ENCODE results near the gene PRKG1.

The PRKG1 gene

GRCh38 chr10:51137756-51138529, 63.7 kb downstream of the PRKG1 start:
- H3K9me3 ChIP-seq (ENCODE audit: insufficient read depth, low read depth, low read length): no peaks in the 10 kb centered on the region

GRCh38 chr10:51139176-51139575, 64.9 kb downstream of the PRKG1 start:
- TF ChIP-seq EZH2phosphoT487 (IDR thresholded peaks at IDR 0.05; ENCODE audit: borderline replicate concordance) (no peak), CTCF (conservative IDR thresholded peaks at IDR 0.05; ENCODE audit: low read length) (no peak)
- H3K27me3 ChIP-seq (ENCODE audit: insufficient read depth, low read length, poor library complexity, severe bottlenecking): no peaks in the 10 kb centered on the region
- H3F3A ChIP-seq (ENCODE audit: low read depth): no peaks in the 10 kb centered on the region
- no peak overlapping the region for H2AFZ ChIP-seq (ENCODE audit: low read length)
- H3K4me1 ChIP-seq (ENCODE audit: insufficient read depth, low read length, poor library complexity, severe bottlenecking): no peaks in the 10 kb centered on the region
- no peak overlapping the region for H3K4me3 ChIP-seq (ENCODE audit: low read length, poor library complexity, severe bottlenecking)
- H3K9ac ChIP-seq (ENCODE audit: low read depth, low read length, poor library complexity, severe bottlenecking): no peak overlapping the region
- no peaks in the 10 kb centered on the region for H4K20me1 ChIP-seq (ENCODE audit: insufficient read depth, low read length, poor library complexity, severe bottlenecking)
- no peaks in the 10 kb centered on the region for H3K79me2 ChIP-seq (ENCODE audit: insufficient read depth, low read length)
- no peak overlapping the region for H3K4me2 ChIP-seq (ENCODE audit: low read depth, low read length, poor library complexity, severe bottlenecking)
- H3K36me3 ChIP-seq (ENCODE audit: insufficient read depth, low read length): no peaks in the 10 kb centered on the region
- no peaks in the 10 kb centered on the region for H3K9me2 ChIP-seq (replicated peaks; ENCODE audit: low read depth, low read length)
- H3K9me3 ChIP-seq (ENCODE audit: insufficient read depth, low read depth, low read length): no peaks in the 10 kb centered on the region

More at GRCh38 chr10:51137756-51138529, 63.7 kb downstream of the PRKG1 start:
- H2AFZ ChIP-seq (ENCODE audit: low read length): no peak overlapping the region
- no peaks in the 10 kb centered on the region for H3K27me3 ChIP-seq (ENCODE audit: insufficient read depth, low read length, poor library complexity, severe bottlenecking)
- no peaks in the 10 kb centered on the region for H3F3A ChIP-seq (ENCODE audit: low read depth)
- H3K9me2 ChIP-seq (replicated peaks; ENCODE audit: low read depth, low read length): no peaks in the 10 kb centered on the region
- H4K20me1 ChIP-seq (ENCODE audit: insufficient read depth, low read length, poor library complexity, severe bottlenecking): no peaks in the 10 kb centered on the region
- no peak overlapping the region for H3K4me2 ChIP-seq (ENCODE audit: low read depth, low read length, poor library complexity, severe bottlenecking)
- no peak overlapping the region for H3K4me3 ChIP-seq (ENCODE audit: low read length, poor library complexity, severe bottlenecking)
- TF ChIP-seq EZH2phosphoT487 (IDR thresholded peaks at IDR 0.05; ENCODE audit: borderline replicate concordance): no peak
- no peak for TF ChIP-seq CTCF (conservative IDR thresholded peaks at IDR 0.05; ENCODE audit: low read length)
- no peak overlapping the region for H3K9ac ChIP-seq (ENCODE audit: low read depth, low read length, poor library complexity, severe bottlenecking)
- H3K36me3 ChIP-seq (ENCODE audit: insufficient read depth, low read length): no peaks in the 10 kb centered on the region
- H3K4me1 ChIP-seq (ENCODE audit: insufficient read depth, low read length, poor library complexity, severe bottlenecking): no peaks in the 10 kb centered on the region
- no peaks in the 10 kb centered on the region for H3K79me2 ChIP-seq (ENCODE audit: insufficient read depth, low read length)

GRCh38 chr10:51141010-51141409, 66.7 kb downstream of the PRKG1 start:
- H3K36me3 ChIP-seq (ENCODE audit: insufficient read depth, low read length): no peaks in the 10 kb centered on the region
- no peaks in the 10 kb centered on the region for H3K9me3 ChIP-seq (ENCODE audit: insufficient read depth, low read depth, low read length)
- no peak overlapping the region for H3K9ac ChIP-seq (ENCODE audit: low read depth, low read length, poor library complexity, severe bottlenecking)
- H3K4me1 ChIP-seq (ENCODE audit: insufficient read depth, low read length, poor library complexity, severe bottlenecking): no peaks in the 10 kb centered on the region
- H3K4me3 ChIP-seq (ENCODE audit: low read length, poor library complexity, severe bottlenecking): no peak overlapping the region
- TF ChIP-seq EZH2phosphoT487 (IDR thresholded peaks at IDR 0.05; ENCODE audit: borderline replicate concordance) (no peak), CTCF (conservative IDR thresholded peaks at IDR 0.05; ENCODE audit: low read length) (no peak)
- no peaks in the 10 kb centered on the region for H4K20me1 ChIP-seq (ENCODE audit: insufficient read depth, low read length, poor library complexity, severe bottlenecking)
- no peaks in the 10 kb centered on the region for H3K79me2 ChIP-seq (ENCODE audit: insufficient read depth, low read length)
- H3K27me3 ChIP-seq (ENCODE audit: insufficient read depth, low read length, poor library complexity, severe bottlenecking): no peaks in the 10 kb centered on the region
- H3K9me2 ChIP-seq (replicated peaks; ENCODE audit: low read depth, low read length): no peaks in the 10 kb centered on the region
- no peak overlapping the region for H3K4me2 ChIP-seq (ENCODE audit: low read depth, low read length, poor library complexity, severe bottlenecking)
- H3F3A ChIP-seq (ENCODE audit: low read depth): no peaks in the 10 kb centered on the region
- no peak overlapping the region for H2AFZ ChIP-seq (ENCODE audit: low read length)

All from Loucy (cell line).